H9 (cell line): ENCODE data around the gene MMS19. TPM values are rescaled to one million over a fixed set of nuclear protein-coding genes. Genes with fewer than 3 reads are reported as not detected.

Experiments used
- DNase-seq: peaks from one replicate; pipeline ENCODE4 v3.0.0-alpha.2; 2017
- H2AFZ ChIP-seq: one replicate; pipeline ENCODE4 v1.6.1; 2013; ENCODE audit warnings: mild to moderate bottlenecking, low read length, control low read depth, moderate library complexity
- H2AK5ac ChIP-seq: 2 replicates; pipeline ENCODE4 v1.6.1; 2013; ENCODE audit warnings: low read length, control low read depth, mixed read lengths; ENCODE audit not compliant: insufficient read length
- H2BK120ac ChIP-seq: one replicate; pipeline ENCODE4 v1.6.1; 2013; ENCODE audit warnings: low read depth, mild to moderate bottlenecking, low read length, control low read depth, inconsistent platforms; ENCODE audit not compliant: poor library complexity, severe bottlenecking
- H2BK12ac ChIP-seq: 2 replicates; pipeline ENCODE4 v1.6.1; 2013; ENCODE audit warnings: low read length, control low read depth, mixed read lengths, low read depth; ENCODE audit not compliant: insufficient read length
- H2BK15ac ChIP-seq: 2 replicates; pipeline ENCODE4 v1.6.1; 2013; ENCODE audit warnings: low read depth, low read length, control low read depth
- H2BK20ac ChIP-seq: one replicate; pipeline ENCODE4 v1.6.1; 2013; ENCODE audit warnings: low read depth, mild to moderate bottlenecking, low read length, control low read depth, inconsistent platforms; ENCODE audit not compliant: poor library complexity, severe bottlenecking
- H2BK5ac ChIP-seq: 2 replicates; pipeline ENCODE4 v1.6.1; 2013; ENCODE audit warnings: low read length, control low read depth, mixed read lengths; ENCODE audit not compliant: insufficient read length
- H3K14ac ChIP-seq: 2 replicates; pipeline ENCODE4 v1.6.1; 2013; ENCODE audit warnings: low read length, control low read depth; ENCODE audit not compliant: insufficient read depth
- H3K18ac ChIP-seq: 2 replicates; pipeline ENCODE4 v1.6.1; 2013; ENCODE audit warnings: low read depth, mild to moderate bottlenecking, mixed read lengths, low read length, control low read depth; ENCODE audit not compliant: insufficient read length
- H3K23ac ChIP-seq: 2 replicates; pipeline ENCODE4 v1.6.1; 2013; ENCODE audit warnings: low read length, control low read depth, mixed read lengths, low read depth; ENCODE audit not compliant: insufficient read length
- H3K23me2 ChIP-seq: 2 replicates; pipeline ENCODE4 v1.6.1; 2013; ENCODE audit warnings: low read depth, mild to moderate bottlenecking, mixed read lengths, low read length, control low read depth; ENCODE audit not compliant: insufficient read length, poor library complexity, severe bottlenecking
- H3K27ac ChIP-seq: 2 replicates; pipeline ENCODE4 v1.5.1; 2013; ENCODE audit warnings: low read length, control low read depth, mixed read lengths, low read depth; ENCODE audit not compliant: insufficient read length
- H3K27me3 ChIP-seq: 2 replicates; pipeline ENCODE4 v1.6.1; 2013; ENCODE audit warnings: low read length, control low read depth, inconsistent platforms; ENCODE audit not compliant: insufficient read depth
- H3K4ac ChIP-seq: 2 replicates; pipeline ENCODE4 v1.6.1; 2013; ENCODE audit warnings: low read depth, mild to moderate bottlenecking, control low read depth, inconsistent platforms, low read length, moderate library complexity
- H3K4me1 ChIP-seq: 2 replicates; pipeline ENCODE4 v1.6.1; 2013; ENCODE audit warnings: low read length, control low read depth, inconsistent platforms; ENCODE audit not compliant: insufficient read depth
- H3K4me2 ChIP-seq: 2 replicates; pipeline ENCODE4 v1.6.1; 2013; ENCODE audit warnings: low read length, control low read depth, mixed read lengths; ENCODE audit not compliant: insufficient read length, insufficient read depth
- H3K56ac ChIP-seq: 2 replicates; pipeline ENCODE4 v1.6.1; 2013; ENCODE audit warnings: low read depth, mild to moderate bottlenecking, mixed read lengths, low read length, control low read depth; ENCODE audit not compliant: insufficient read length
- H3K79me1 ChIP-seq: 2 replicates; pipeline ENCODE4 v1.6.1; 2013; ENCODE audit warnings: low read depth, mild to moderate bottlenecking, moderate library complexity, low read length, control low read depth, inconsistent platforms; ENCODE audit not compliant: insufficient read depth, poor library complexity, severe bottlenecking
- H3K79me2 ChIP-seq: 2 replicates; pipeline ENCODE4 v1.6.1; 2013; ENCODE audit warnings: low read length, control low read depth, inconsistent platforms; ENCODE audit not compliant: insufficient read depth
- H3K9ac ChIP-seq: 2 replicates; pipeline ENCODE4 v1.6.1; 2013; ENCODE audit warnings: low read length, control low read depth, mixed read lengths; ENCODE audit not compliant: insufficient read length; ENCODE audit errors: extremely low read depth
- H3K9me3 ChIP-seq: one replicate; pipeline ENCODE4 v1.6.1; 2013; ENCODE audit warnings: low read depth, low read length, inconsistent platforms; ENCODE audit not compliant: control insufficient read depth
- H3T11ph ChIP-seq: one replicate; pipeline ENCODE4 v1.6.1; 2013; ENCODE audit warnings: mild to moderate bottlenecking, low read length, control low read depth, inconsistent platforms
- H4K20me1 ChIP-seq: one replicate; pipeline ENCODE4 v1.6.1; 2013; ENCODE audit not compliant: control insufficient read depth, insufficient read length, insufficient read depth
- H4K5ac ChIP-seq: 2 replicates; pipeline ENCODE4 v1.6.1; 2013; ENCODE audit warnings: low read depth, mild to moderate bottlenecking, mixed read lengths, low read length, control low read depth; ENCODE audit not compliant: insufficient read length
- H4K8ac ChIP-seq: replicated peaks from 2 replicates; pipeline ENCODE4 v1.6.1; 2013; ENCODE audit warnings: low read length, control low read depth, mixed read lengths, low read depth; ENCODE audit not compliant: insufficient read length
- H4K91ac ChIP-seq: 2 replicates; pipeline ENCODE4 v1.6.1; 2013; ENCODE audit warnings: low read depth, mild to moderate bottlenecking, moderate library complexity, mixed read lengths, low read length, control low read depth; ENCODE audit not compliant: insufficient read length
- H3K27ac Mint-ChIP-seq, 3 experiments: 2 replicates in 2 of 3; 3 replicates in 1 of 3; pipeline ENCODE4 v1.8.0; 2020 to 2021; ENCODE audit warnings: mixed read lengths in 3 of 3, mild to moderate bottlenecking in 1 of 3, moderate library complexity in 1 of 3
- H3K27me3 Mint-ChIP-seq: 2 replicates; pipeline ENCODE4 v1.8.0; 2021; ENCODE audit warnings: low read depth, mild to moderate bottlenecking, moderate library complexity, mixed read lengths
- H3K36me3 Mint-ChIP-seq, 3 experiments: 2 replicates in 2 of 3; 3 replicates in 1 of 3; pipeline ENCODE4 v1.8.0; 2020 to 2021; ENCODE audit warnings: low read depth in 3 of 3, mixed read lengths in 3 of 3; ENCODE audit not compliant: insufficient read depth in 1 of 3
- H3K4me1 Mint-ChIP-seq, 2 experiments: 2 replicates each; pipeline ENCODE4 v1.8.0; 2020; ENCODE audit warnings: mixed read lengths in 2 of 2
- H3K4me3 Mint-ChIP-seq, 2 experiments: 2 replicates in 1 of 2; 3 replicates in 1 of 2; pipeline ENCODE4 v1.8.0; 2020 to 2021; ENCODE audit warnings: mild to moderate bottlenecking in 2 of 2, mixed read lengths in 2 of 2, moderate library complexity in 1 of 2
- H3K9me3 Mint-ChIP-seq, 2 experiments: 2 replicates in 1 of 2; 3 replicates in 1 of 2; pipeline ENCODE4 v1.8.0; 2020; ENCODE audit warnings: mild to moderate bottlenecking in 2 of 2, mixed read lengths in 2 of 2, moderate library complexity in 1 of 2
- whole genome bisulfite sequencing: extraction: QIAGEN DNeasy Blood & Tissue Kit; methylation state at CpG from one replicate; pipeline ENCODE4 v1.1.7; 2013; ENCODE audit warnings: missing lambda C conversion rate, low lambda C conversion rate, mixed read lengths; ENCODE audit not compliant: insufficient read length; ENCODE audit errors: extremely low coverage; 5-methylcytosine and 5-hydroxymethylcytosine counted together
- total RNA-seq: library from RNA; stranded (reverse); gene quantifications from 2 replicates; pipeline ENCODE4 v1.2.1, GENCODE V29; 2021
- TF ChIP-seq, protein P1 (sequence below): fragments of 200-600 bp; sonication (generic); conservative IDR thresholded peaks from 3 replicates; pipeline ENCODE4 v1.8.0; 2021; ENCODE audit warnings: antibody characterized with exemption, mild to moderate bottlenecking

Gene MMS19
- total RNA-seq, 1 experiment from 2014 or later, result 102 TPM

DNA sequence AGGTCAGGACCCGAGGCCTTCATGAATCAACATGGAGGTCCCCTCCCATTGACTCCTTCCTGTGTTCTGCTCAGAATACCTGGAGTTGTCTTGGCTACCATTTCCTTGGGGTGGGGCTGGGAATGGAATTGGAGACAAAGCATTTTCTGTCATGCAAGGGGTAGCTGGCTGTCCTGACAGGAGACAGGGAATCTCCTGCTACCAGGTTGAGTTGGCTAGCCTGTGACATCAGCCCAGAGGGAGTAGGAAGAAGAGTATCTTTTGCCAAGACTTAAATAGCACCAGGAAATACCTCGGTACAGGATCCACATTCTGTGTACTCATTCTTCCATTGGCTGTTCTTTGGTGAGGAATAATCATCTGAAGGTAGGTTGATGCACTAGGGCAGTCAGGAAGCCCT, 47.4 kb downstream of the MMS19 start:
- DNase-seq, result no peak
- H3K27me3 ChIP-seq, result no peaks in the 10 kb centered on the region; the same call in 1 of the 2 replicates
- no peak overlapping the region for H2BK5ac ChIP-seq
- no peak overlapping the region for H2BK12ac ChIP-seq
- no peak overlapping the region for H3K4me2 ChIP-seq
- H3K23ac ChIP-seq, result no peak overlapping the region
- no peaks in the 10 kb centered on the region for H3K9me3 ChIP-seq
- no peak overlapping the region for H2BK15ac ChIP-seq
- no peak overlapping the region for H2BK20ac ChIP-seq
- peaks cover 2% of the 10 kb centered on the region for H4K20me1 ChIP-seq
- H3K56ac ChIP-seq, result no peak overlapping the region
- no peak overlapping the region for H2AK5ac ChIP-seq
- H4K91ac ChIP-seq, result no peak overlapping the region
- H4K5ac ChIP-seq, result no peak overlapping the region
- peaks cover 22 to 51% (median 51%) of the 10 kb centered on the region in 3 experiments; a peak in 6 of 7 replicates for H3K36me3 Mint-ChIP-seq
- no CpG with 5 or more reads among the region's 2 CpGs for WGBS
- no peak overlapping the region for H3K9ac ChIP-seq
- no peak overlapping the region for H3K4ac ChIP-seq
- TF ChIP-seq, protein P1, sequence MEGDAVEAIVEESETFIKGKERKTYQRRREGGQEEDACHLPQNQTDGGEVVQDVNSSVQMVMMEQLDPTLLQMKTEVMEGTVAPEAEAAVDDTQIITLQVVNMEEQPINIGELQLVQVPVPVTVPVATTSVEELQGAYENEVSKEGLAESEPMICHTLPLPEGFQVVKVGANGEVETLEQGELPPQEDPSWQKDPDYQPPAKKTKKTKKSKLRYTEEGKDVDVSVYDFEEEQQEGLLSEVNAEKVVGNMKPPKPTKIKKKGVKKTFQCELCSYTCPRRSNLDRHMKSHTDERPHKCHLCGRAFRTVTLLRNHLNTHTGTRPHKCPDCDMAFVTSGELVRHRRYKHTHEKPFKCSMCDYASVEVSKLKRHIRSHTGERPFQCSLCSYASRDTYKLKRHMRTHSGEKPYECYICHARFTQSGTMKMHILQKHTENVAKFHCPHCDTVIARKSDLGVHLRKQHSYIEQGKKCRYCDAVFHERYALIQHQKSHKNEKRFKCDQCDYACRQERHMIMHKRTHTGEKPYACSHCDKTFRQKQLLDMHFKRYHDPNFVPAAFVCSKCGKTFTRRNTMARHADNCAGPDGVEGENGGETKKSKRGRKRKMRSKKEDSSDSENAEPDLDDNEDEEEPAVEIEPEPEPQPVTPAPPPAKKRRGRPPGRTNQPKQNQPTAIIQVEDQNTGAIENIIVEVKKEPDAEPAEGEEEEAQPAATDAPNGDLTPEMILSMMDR, result no peak
- no peak overlapping the region for H3K14ac ChIP-seq
- H3K27ac ChIP-seq, result no peak overlapping the region
- peaks cover 5% of the 10 kb centered on the region; the same call in 1 of the 2 replicates for H3K79me2 ChIP-seq
- peaks cover 9% of the 10 kb centered on the region for H3K23me2 ChIP-seq
- H3T11ph ChIP-seq, result no peak overlapping the region
- peaks cover 2% of the 10 kb centered on the region; the same call in 1 of the 2 replicates for H3K27me3 Mint-ChIP-seq
- H3K4me1 ChIP-seq, result peaks cover 3% of the 10 kb centered on the region; the same call in 1 of the 2 replicates
- H4K8ac ChIP-seq, result no peak overlapping the region
- peaks cover 11 to 15% of the 10 kb centered on the region in 2 experiments for H3K4me1 Mint-ChIP-seq
- no peak overlapping the region; a peak in 1 of 5 replicates for H3K4me3 Mint-ChIP-seq
- no peak overlapping the region for H2BK120ac ChIP-seq
- no peak overlapping the region for H3K18ac ChIP-seq
- no peak overlapping the region for H2AFZ ChIP-seq
- no peaks in the 10 kb centered on the region for H3K79me1 ChIP-seq
- no peak overlapping the region; a peak in 1 of 7 replicates for H3K27ac Mint-ChIP-seq
- H3K9me3 Mint-ChIP-seq, result no peaks in the 10 kb centered on the region
